ENCODE measurements around the gene RAB35.

GRCh38 chr12:120096671-120097202, 19.8 kb downstream of the RAB35 start:
- TF ChIP-seq, protein P1, sequence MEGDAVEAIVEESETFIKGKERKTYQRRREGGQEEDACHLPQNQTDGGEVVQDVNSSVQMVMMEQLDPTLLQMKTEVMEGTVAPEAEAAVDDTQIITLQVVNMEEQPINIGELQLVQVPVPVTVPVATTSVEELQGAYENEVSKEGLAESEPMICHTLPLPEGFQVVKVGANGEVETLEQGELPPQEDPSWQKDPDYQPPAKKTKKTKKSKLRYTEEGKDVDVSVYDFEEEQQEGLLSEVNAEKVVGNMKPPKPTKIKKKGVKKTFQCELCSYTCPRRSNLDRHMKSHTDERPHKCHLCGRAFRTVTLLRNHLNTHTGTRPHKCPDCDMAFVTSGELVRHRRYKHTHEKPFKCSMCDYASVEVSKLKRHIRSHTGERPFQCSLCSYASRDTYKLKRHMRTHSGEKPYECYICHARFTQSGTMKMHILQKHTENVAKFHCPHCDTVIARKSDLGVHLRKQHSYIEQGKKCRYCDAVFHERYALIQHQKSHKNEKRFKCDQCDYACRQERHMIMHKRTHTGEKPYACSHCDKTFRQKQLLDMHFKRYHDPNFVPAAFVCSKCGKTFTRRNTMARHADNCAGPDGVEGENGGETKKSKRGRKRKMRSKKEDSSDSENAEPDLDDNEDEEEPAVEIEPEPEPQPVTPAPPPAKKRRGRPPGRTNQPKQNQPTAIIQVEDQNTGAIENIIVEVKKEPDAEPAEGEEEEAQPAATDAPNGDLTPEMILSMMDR (tag by site-specific recombination; IDR thresholded peaks at IDR 0.05) = no peak
- TF ChIP-seq ZNF184 (tag by site-specific recombination; IDR thresholded peaks at IDR 0.05) (no peak), ZNF2 (tag by site-specific recombination; IDR thresholded peaks at IDR 0.05) (no peak), ZNF792 (tag by site-specific recombination; IDR thresholded peaks at IDR 0.05) (no peak), ZNF138 (tag by site-specific recombination; IDR thresholded peaks at IDR 0.05; ENCODE audit: borderline replicate concordance) (no peak)

All from HEK293 (cell line).